BLaER1 (cell line): ENCODE measurements around the gene PLSCR1.

ENCODE experiments used
- H3K27ac ChIP-seq: shearing (Covaris generic); formaldehyde crosslinking; 2 replicates; pipeline ENCODE4 v1.8.1; 2022
- H3K27me3 ChIP-seq: shearing (Covaris generic); formaldehyde crosslinking; 2 replicates; pipeline ENCODE4 v1.8.1; 2022
- H3K36me3 ChIP-seq: shearing (Covaris generic); formaldehyde crosslinking; 2 replicates; pipeline ENCODE4 v1.8.1; 2022
- H3K4me1 ChIP-seq: shearing (Covaris generic); formaldehyde crosslinking; 2 replicates; pipeline ENCODE4 v1.8.1; 2022
- H3K4me2 ChIP-seq: shearing (Covaris generic); formaldehyde crosslinking; 2 replicates; pipeline ENCODE4 v1.8.1; 2022
- H3K4me3 ChIP-seq: shearing (Covaris generic); formaldehyde crosslinking; 2 replicates; pipeline ENCODE4 v1.8.1; 2022
- H3K9ac ChIP-seq: shearing (Covaris generic); formaldehyde crosslinking; 2 replicates; pipeline ENCODE4 v1.8.1; 2022
- H3K9me3 ChIP-seq: shearing (Covaris generic); formaldehyde crosslinking; 2 replicates; pipeline ENCODE4 v1.8.1; 2022
- H4K20me1 ChIP-seq: shearing (Covaris generic); formaldehyde crosslinking; 2 replicates; pipeline ENCODE4 v1.8.1; 2022
- Cebpa-rat ChIP-seq: shearing (Covaris generic); IDR thresholded peaks from 2 replicates; pipeline ENCODE4 v1.8.1; 2022

The PLSCR1 gene

DNA sequence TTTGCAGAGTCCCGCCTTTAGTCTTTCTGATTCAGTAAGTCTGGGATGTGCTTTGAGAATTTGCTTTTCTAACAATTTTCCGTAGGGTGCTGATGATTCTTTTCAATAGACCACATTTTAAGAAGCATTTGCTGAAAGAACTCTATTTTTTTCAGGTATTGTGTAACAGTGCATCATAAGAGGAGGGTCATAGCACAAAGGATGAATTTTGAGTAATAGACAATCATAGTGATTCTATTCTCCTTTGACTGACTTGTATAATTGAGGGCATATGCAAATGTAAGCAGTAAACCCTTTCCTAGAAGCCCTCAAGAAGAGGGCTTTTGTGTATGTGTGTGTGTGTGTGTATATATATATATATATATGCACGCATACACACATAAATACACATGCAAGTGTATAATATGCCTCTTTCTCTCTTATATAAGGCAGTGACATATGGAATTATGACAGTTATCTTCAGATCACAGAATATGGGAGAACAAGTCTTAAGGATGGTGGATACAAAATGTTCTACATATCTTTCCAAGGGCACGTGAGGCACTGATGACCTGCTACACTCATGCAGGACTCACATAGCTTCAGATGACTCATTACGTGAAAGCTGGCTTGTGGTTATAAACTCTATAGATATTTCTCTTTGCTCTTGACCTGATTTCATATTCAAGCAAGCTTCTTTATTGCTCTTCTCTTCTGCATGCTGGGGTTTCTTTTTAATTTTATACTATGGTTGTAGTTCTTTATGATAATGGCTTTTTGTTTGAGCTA is 6.5 kb upstream of the PLSCR1 start:
- Histone ChIP-seq H3K27ac (no peak overlapping the region), H3K4me2 (no peak overlapping the region), H3K9ac (no peak overlapping the region), H3K4me1 (peaks cover 6% of the 10 kb centered on the region), H3K9me3 (no peaks in the 10 kb centered on the region), H3K4me3 (no peak overlapping the region), H4K20me1 (no peaks in the 10 kb centered on the region), H3K36me3 (no peaks in the 10 kb centered on the region), H3K27me3 (no peaks in the 10 kb centered on the region)
- no peak for TF ChIP-seq Cebpa-rat

GRCh38 chr3:146550070-146550615 is 5.7 kb upstream of the PLSCR1 start:
- H3K27me3 ChIP-seq = no peaks in the 10 kb centered on the region
- TF ChIP-seq Cebpa-rat = no peak
- H3K9ac ChIP-seq = no peak overlapping the region
- H3K36me3 ChIP-seq = no peaks in the 10 kb centered on the region
- H4K20me1 ChIP-seq = no peaks in the 10 kb centered on the region
- no peak overlapping the region for H3K4me2 ChIP-seq
- H3K27ac ChIP-seq = no peak overlapping the region
- H3K9me3 ChIP-seq = no peaks in the 10 kb centered on the region
- peaks cover 14% of the 10 kb centered on the region for H3K4me1 ChIP-seq
- no peak overlapping the region for H3K4me3 ChIP-seq

DNA sequence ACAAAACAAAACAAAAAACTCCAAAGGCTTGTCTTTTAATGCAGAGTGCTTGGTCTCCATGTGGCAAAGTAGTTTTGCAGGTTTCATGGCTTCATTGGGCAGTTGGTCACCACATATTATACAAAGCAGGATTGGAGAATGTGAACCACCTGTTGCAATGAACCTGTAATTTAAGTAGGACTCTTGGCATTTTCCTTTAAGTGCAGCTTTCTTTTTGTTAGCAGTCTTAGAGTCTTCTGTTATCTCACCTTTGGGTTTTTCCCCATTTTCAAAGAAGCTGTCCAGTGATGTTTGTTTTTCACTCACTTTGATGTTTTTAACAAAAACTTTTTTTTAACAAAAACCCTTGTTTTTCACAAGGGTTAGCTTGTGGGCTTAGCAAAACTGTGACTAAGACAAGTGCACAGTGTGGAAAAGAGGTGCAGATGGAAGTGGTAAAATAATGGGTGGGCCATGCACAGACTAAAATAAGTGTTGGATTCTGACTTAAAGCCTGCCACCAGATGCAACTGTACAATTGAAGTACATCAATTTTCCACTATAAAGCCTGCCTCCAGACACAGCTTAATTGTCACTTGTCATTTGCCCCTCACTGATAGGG is 2.9 kb upstream of the PLSCR1 start:
- H3K36me3 ChIP-seq = no peaks in the 10 kb centered on the region
- H3K4me1 ChIP-seq = peaks cover 36% of the 10 kb centered on the region
- H3K9ac ChIP-seq = no peak overlapping the region
- no peaks in the 10 kb centered on the region for H3K27me3 ChIP-seq
- no peaks in the 10 kb centered on the region for H4K20me1 ChIP-seq
- no peak overlapping the region for H3K4me2 ChIP-seq
- no peaks in the 10 kb centered on the region for H3K9me3 ChIP-seq
- no peak for TF ChIP-seq Cebpa-rat
- no peak overlapping the region for H3K27ac ChIP-seq
- H3K4me3 ChIP-seq = no peak overlapping the region

DNA sequence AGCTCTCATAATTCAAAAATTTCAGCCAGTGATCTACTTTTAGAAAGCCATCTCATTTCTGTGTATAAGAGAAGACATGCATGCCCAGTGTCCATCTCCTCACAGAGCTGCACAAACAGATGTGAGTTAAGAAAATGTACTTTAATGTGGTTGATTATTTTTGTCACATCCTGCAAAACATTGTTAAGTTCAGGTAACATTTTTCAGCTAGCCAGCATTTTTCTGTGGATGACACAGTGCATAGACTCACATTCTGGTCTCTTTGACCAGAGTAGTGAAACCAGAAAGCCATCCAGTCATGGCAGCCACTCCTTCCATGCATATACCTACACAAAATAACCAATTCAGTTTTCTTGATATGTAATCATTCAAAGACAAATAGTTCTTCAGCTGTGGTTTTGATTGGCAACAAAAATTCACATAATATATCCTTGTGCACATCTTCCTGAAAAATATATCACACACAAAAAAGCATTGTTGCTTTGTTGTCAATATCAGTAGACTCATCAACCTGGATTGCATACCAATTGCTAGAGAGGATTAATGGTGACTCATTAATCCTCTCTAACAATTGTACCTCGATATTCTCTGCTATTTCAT is 2.1 kb upstream of the PLSCR1 start:
- Histone ChIP-seq H3K4me3 (no peak overlapping the region), H4K20me1 (no peaks in the 10 kb centered on the region), H3K36me3 (no peaks in the 10 kb centered on the region), H3K27me3 (no peaks in the 10 kb centered on the region), H3K4me2 (no peak overlapping the region), H3K4me1 (peaks cover 41% of the 10 kb centered on the region), H3K27ac (no peak overlapping the region), H3K9ac (no peak overlapping the region), H3K9me3 (no peaks in the 10 kb centered on the region)
- no peak for TF ChIP-seq Cebpa-rat

- no peaks in the 10 kb centered on the region for H4K20me1 ChIP-seq
- H3K4me3 ChIP-seq = peak overlapping the region; percentile 79
- TF ChIP-seq Cebpa-rat = no peak
- no peaks in the 10 kb centered on the region for H3K27me3 ChIP-seq
- H3K9ac ChIP-seq = 0 out of 2 replicates have a peak overlapping the region, but pooled peaks have one; percentile 34
- peak overlapping the region; percentile 94 for H3K4me2 ChIP-seq
- H3K4me1 ChIP-seq = peaks cover 48% of the 10 kb centered on the region
- no peaks in the 10 kb centered on the region for H3K9me3 ChIP-seq
- H3K36me3 ChIP-seq = no peaks in the 10 kb centered on the region
- H3K27ac ChIP-seq = peak overlapping the region; percentile 93
Measured at GRCh38 chr3:146544929-146545528, 622 bp upstream of the PLSCR1 start.

DNA sequence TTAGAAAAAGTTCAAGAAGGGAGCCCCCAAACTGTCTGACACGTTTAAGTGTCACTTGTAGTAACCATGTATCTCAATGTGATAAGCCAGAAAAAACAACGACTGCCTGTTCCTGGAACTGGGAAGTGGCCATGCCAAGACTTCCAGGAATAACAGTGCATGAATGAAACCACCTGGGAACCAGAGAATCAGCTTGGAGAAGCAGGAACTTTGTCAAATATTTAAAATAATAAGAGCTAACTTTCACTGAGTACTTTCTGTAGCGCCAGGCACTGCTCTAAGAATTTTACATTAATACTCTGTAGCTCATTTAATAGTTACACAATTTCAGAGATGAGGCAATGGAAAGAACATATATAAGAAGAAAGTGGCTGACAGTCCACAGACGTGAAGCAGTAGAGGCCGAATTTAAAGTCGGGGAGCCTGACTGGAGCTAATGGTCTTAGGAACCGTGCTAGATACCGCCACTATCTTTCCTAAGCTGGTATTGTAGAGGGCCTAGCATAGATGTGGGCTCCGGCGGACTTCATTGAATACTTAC is 876 bp downstream of the PLSCR1 start:
- Histone ChIP-seq H3K27ac (peak overlapping the region; percentile 93), H3K9ac (peak overlapping the region; percentile 91), H3K27me3 (no peaks in the 10 kb centered on the region), H3K4me2 (peak overlapping the region; percentile 94), H3K9me3 (no peaks in the 10 kb centered on the region; the same call in 1 of the 2 replicates), H3K4me3 (peak overlapping the region; percentile 79), H3K4me1 (peaks cover 48% of the 10 kb centered on the region), H4K20me1 (no peaks in the 10 kb centered on the region), H3K36me3 (peaks cover 8% of the 10 kb centered on the region)
- TF ChIP-seq Cebpa-rat = no peak

- Histone ChIP-seq H3K4me1 (peaks cover 48% of the 10 kb centered on the region), H3K4me2 (peak overlapping the region; percentile 94), H3K36me3 (peaks cover 8% of the 10 kb centered on the region), H3K27ac (no peak overlapping the region), H3K9ac (peak overlapping the region; percentile 91; the same call in 1 of the 2 replicates), H3K9me3 (no peaks in the 10 kb centered on the region; the same call in 1 of the 2 replicates), H3K4me3 (peak overlapping the region; percentile 79), H3K27me3 (no peaks in the 10 kb centered on the region), H4K20me1 (no peaks in the 10 kb centered on the region)
- no peak for TF ChIP-seq Cebpa-rat
Measured at GRCh38 chr3:146542978-146543377, 1.4 kb downstream of the PLSCR1 start.

DNA sequence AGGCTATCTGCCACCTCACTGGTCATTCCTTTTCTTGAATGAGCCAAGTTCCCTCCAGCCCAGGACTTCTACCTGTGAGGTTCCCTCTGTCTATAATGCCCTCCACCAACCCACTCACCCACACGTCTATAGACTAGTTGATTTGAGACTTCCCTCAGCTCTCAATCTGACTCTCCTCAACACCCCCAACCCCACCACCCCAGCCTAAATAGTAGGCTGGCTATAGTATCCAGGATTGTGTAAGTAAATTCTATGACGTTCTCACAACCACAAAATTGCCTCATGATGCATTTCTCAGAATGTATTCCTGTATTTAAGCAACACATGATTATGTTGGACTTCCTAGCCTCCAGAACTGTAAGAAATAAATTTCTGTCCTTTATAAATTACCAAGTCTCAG is 2.2 kb downstream of the PLSCR1 start:
- H3K9me3 ChIP-seq = no peaks in the 10 kb centered on the region; the same call in 1 of the 2 replicates
- H3K27me3 ChIP-seq = no peaks in the 10 kb centered on the region
- no peak overlapping the region for H3K27ac ChIP-seq
- H3K9ac ChIP-seq = no peak overlapping the region
- TF ChIP-seq Cebpa-rat = no peak
- H3K4me3 ChIP-seq = no peak overlapping the region
- H3K36me3 ChIP-seq = peaks cover 8% of the 10 kb centered on the region
- H3K4me1 ChIP-seq = peaks cover 48% of the 10 kb centered on the region
- H4K20me1 ChIP-seq = no peaks in the 10 kb centered on the region
- H3K4me2 ChIP-seq = peak overlapping the region; percentile 94; the same call in 1 of the 2 replicates

- no peak overlapping the region for H3K4me3 ChIP-seq
- H4K20me1 ChIP-seq = no peaks in the 10 kb centered on the region
- H3K4me1 ChIP-seq = peaks cover 42% of the 10 kb centered on the region
- H3K9ac ChIP-seq = no peak overlapping the region
- TF ChIP-seq Cebpa-rat = no peak
- no peak overlapping the region for H3K27ac ChIP-seq
- H3K36me3 ChIP-seq = peaks cover 8% of the 10 kb centered on the region
- H3K4me2 ChIP-seq = no peak overlapping the region
- H3K27me3 ChIP-seq = no peaks in the 10 kb centered on the region
- no peaks in the 10 kb centered on the region; the same call in 1 of the 2 replicates for H3K9me3 ChIP-seq
Measured at GRCh38 chr3:146540978-146541377, 3.4 kb downstream of the PLSCR1 start.
